ENCODE results near the gene TWF2. TPM values are rescaled to one million over a fixed set of nuclear protein-coding genes. Genes with fewer than 3 reads are reported as not detected.

The TWF2 gene
- total and polyA plus RNA-seq, 10 of the 15 experiments (the other 5 are each of a cell fraction or from before 2014, with no cell fraction given), result 0.16 to 106 (median 68.5) TPM

GRCh38 chr3:52280050-52280461 lies 41.1 kb upstream of the TWF2 start:
- Histone ChIP-seq H2AFZ (ENCODE audit: control insufficient read depth, low read depth, low read length) (no peak overlapping the region), H3K4me2 (ENCODE audit: control insufficient read depth, insufficient read depth) (no peak overlapping the region), H3K79me2 (ENCODE audit: control insufficient read depth, insufficient read depth, low read length) (peaks cover 39% of the 10 kb centered on the region), H3K4me3 (no peak overlapping the region), H3K36me3 (ENCODE audit: control insufficient read depth in 2 of 2, insufficient read depth in 2 of 2, low read length in 1 of 2) (no peaks in the 10 kb centered on the region), H3K9ac (ENCODE audit: control insufficient read depth, insufficient read depth, low read length) (no peak overlapping the region), H3K9me3 (replicated peaks; ENCODE audit: control insufficient read depth, insufficient read depth, low read length) (no peaks in the 10 kb centered on the region), H3K27me3 (replicated peaks in 1 of 2; ENCODE audit: control insufficient read depth in 2 of 2, insufficient read depth in 2 of 2, low read length in 1 of 2) (no peaks in the 10 kb centered on the region), H3K27ac (ENCODE audit: control insufficient read depth, insufficient read depth) (no peak overlapping the region), H4K20me1 (ENCODE audit: control insufficient read depth, insufficient read depth) (no peaks in the 10 kb centered on the region), H3K4me1 (ENCODE audit: control insufficient read depth, insufficient read depth, low read length) (no peaks in the 10 kb centered on the region; the same call in 1 of the 2 replicates)
- intact Hi-C loops (cut with micrococcal nuclease; ENCODE audit: unreplicated experiment), result no loop called here
- ChIA-PET RAD21 (ENCODE audit: unreplicated experiment) (interaction anchor here (0.7 to 3.9 kb wide), 8 partner anchors 31 to 60 kb away, joined by 3 to 36 read pairs (median 5); partner anchors contain the start of gene TLR9), CTCF (interaction anchor here (0.6 to 8.7 kb wide), 10 partner anchors 8 to 1711 kb away, joined by 4 to 87 read pairs (median 24); partner anchors contain the start of genes GLYCTK, HEMK1, PPM1M and TLR9), POLR2A (interaction anchor here (0.7 to 8.7 kb wide), 9 partner anchors 9 to 223 kb away, joined by 3 to 60 read pairs (median 24); partner anchors contain the start of genes DUSP7, GLYCTK, PPM1M and TLR9), SMC1A (ENCODE audit: uncharacterized antibody, unreplicated experiment) (interaction anchor here (1.0 to 5.0 kb wide), 7 partner anchors 9 to 48 kb away, joined by 3 to 62 read pairs (median 7); partner anchors contain the start of gene PPM1M)
- no TSS peak for BruUV-seq (replicated peaks)
- FAIRE-seq (no peak), ATAC-seq (no peak), DNase-seq (ENCODE audit: low read depth, low spot score) (no peak)
- no peak for TF ChIP-seq BCL11A (IDR thresholded peaks at IDR 0.05; ENCODE audit: low read depth, low read length)
- no peak for TF ChIP-seq STAT1 (conservative IDR thresholded peaks at IDR 0.05)
- no peak for TF ChIP-seq SMC3 (IDR thresholded peaks at IDR 0.05; ENCODE audit: borderline replicate concordance, low read length)
- no peak for TF ChIP-seq KAT2A (conservative IDR thresholded peaks at IDR 0.05; ENCODE audit: control insufficient read depth, low read depth, low read length)
- TF ChIP-seq MLLT1 (IDR thresholded peaks at IDR 0.05), result no peak
- TF ChIP-seq JUND (IDR thresholded peaks at IDR 0.05; ENCODE audit: low read depth, low read length), result no peak
- TF ChIP-seq SIN3A (IDR thresholded peaks at IDR 0.05; ENCODE audit: low read depth, low read length), result no peak
- no peak for TF ChIP-seq BCL3 (IDR thresholded peaks at IDR 0.05; ENCODE audit: borderline replicate concordance, insufficient read depth, low read depth, low read length, poor library complexity, severe bottlenecking)
- no peak for TF ChIP-seq ZNF687 (IDR thresholded peaks at IDR 0.05)
- in situ Hi-C loops (cut with MboI), result no loop called here
- WGBS (ENCODE audit: insufficient coverage, insufficient replicate concordance, low lambda C conversion rate, missing lambda C conversion rate), result 81% methylated on average over 6 of the region's 6 CpGs

All from GM12878 (cell line).